Stimulated activated CD8-positive, alpha-beta memory T cell treated with anti-CD3 and anti-CD28 coated beads, Interleukin-12 subunit alpha, Interleukin-12 subunit beta, amount 100 ng/mL, for 4 hours (primary cell): ENCODE data around the gene WASL.
"Not testable (repeated sequence)": the region's sequence is repeated elsewhere in the genome, so short reads cannot be mapped to it uniquely, and the experiment has no call there.

ENCODE experiments used
- DNase-seq: peaks from one replicate; pipeline ENCODE4 v3.0.0-alpha.2; 2020; ENCODE audit warnings: low read depth

The WASL gene

GRCh38 chr7:123658023-123658422, 90.8 kb downstream of the WASL start:
- no peak for DNase-seq

- no peak for DNase-seq
Observed at GRCh38 chr7:123657304-123657685, 91.5 kb downstream of the WASL start.

GRCh38 chr7:123656544-123657303, 92.1 kb downstream of the WASL start:
- no peak for DNase-seq

- DNase-seq = no peak
Observed at GRCh38 chr7:123655614-123656013, 93.2 kb downstream of the WASL start, which contains the start of gene LMOD2. LMOD2 (plus strand) TSS chr7:123655866; CDS start chr7:123655964, 98 bp downstream.

- no peak for DNase-seq
Observed at GRCh38 chr7:123653162-123653561, 95.6 kb downstream of the WASL start.

GRCh38 chr7:123652406-123652805, 96.4 kb downstream of the WASL start:
- no peak for DNase-seq

GRCh38 chr7:123650595-123650994, 98.2 kb downstream of the WASL start:
- DNase-seq = no peak

- no peak for DNase-seq
Observed at GRCh38 chr7:123649964-123650363, 98.8 kb downstream of the WASL start.

GRCh38 chr7:123647106-123647730, 101.6 kb downstream of the WASL start:
- no peak for DNase-seq

- no peak for DNase-seq
Observed at GRCh38 chr7:123645516-123645915, 103.3 kb downstream of the WASL start.

GRCh38 chr7:123643495-123644441, 105.0 kb downstream of the WASL start:
- DNase-seq = no peak

- DNase-seq = no peak
Observed at GRCh38 chr7:123641901-123642300, 106.9 kb downstream of the WASL start.

GRCh38 chr7:123640583-123640982, 108.2 kb downstream of the WASL start:
- no peak for DNase-seq

- no peak for DNase-seq
Observed at GRCh38 chr7:123639631-123640030, 109.2 kb downstream of the WASL start.

GRCh38 chr7:123637878-123638277, 110.9 kb downstream of the WASL start:
- no peak for DNase-seq

- DNase-seq = no peak
Observed at GRCh38 chr7:123637203-123637602, 111.6 kb downstream of the WASL start.

- no peak for DNase-seq
Observed at GRCh38 chr7:123635551-123636359, 113.0 kb downstream of the WASL start.

- not testable (repeated sequence) for DNase-seq
Observed at GRCh38 chr7:123634011-123634573, 114.7 kb downstream of the WASL start.

GRCh38 chr7:123633553-123633952, 115.2 kb downstream of the WASL start:
- no peak for DNase-seq

GRCh38 chr7:123632808-123633207, 116.0 kb downstream of the WASL start:
- DNase-seq = no peak
